Measurements from ENCODE around the gene AFF1.
"Not testable (repeated sequence)": the region's sequence is repeated elsewhere in the genome, so short reads cannot be mapped to it uniquely, and the experiment has no call there.

AFF1 gene

GRCh38 chr4:87085732-87086131, 150.9 kb downstream of the AFF1 start:
- DNase-seq (ENCODE audit: low read depth in 2 of 2): not testable (repeated sequence)

DNA sequence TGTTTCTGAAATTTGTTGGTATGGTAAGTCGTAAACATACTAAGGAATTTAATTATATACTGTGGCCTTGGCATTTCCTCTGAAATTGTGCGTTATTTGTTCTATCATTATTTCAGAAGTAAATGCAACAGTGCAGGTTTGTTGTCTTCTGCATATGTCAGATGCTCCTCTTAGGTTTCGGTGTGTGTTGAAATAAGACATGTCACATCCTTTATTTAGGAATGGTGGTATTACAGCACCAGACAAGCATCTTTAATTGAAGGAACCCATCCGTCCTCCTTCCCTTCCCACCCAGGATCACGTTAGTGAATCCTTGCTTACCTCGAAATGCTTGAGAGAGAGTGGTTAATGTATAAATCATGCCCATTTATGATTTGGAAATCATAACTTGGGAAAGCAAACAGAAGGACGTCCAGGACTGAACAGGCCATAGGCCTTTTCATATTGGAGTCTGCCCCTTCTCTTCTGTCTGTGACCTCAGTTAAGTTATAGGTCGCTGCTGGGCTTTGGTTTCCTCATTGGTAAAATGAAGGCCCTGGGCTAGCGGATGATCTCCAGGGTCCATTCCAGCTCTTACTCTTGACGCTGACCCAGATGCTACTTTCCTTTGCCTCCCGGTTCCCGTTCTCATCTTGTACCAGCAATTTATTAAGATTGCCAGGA, 151.5 kb downstream of the AFF1 start:
- DNase-seq (ENCODE audit: low read depth in 2 of 2): no peak

DNA sequence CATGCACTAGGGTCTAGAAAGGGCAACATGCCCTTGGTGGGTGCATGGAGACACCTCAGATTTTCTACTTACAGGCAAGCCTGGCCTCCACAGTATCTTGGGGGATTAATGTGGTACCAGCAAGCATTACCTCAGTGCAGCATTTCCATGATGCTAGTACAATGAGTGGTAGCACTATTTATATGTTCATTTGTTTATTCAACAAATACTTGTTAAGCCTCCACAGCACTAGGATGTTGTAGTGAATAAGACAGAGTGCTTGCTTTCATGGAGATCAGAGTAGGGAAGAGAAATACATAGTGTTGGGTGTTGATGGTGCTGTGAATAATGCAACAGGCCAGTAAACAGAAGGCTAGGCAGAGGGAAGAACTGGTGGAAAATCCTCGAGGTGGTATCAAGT, 152.2 kb downstream of the AFF1 start:
- DNase-seq (ENCODE audit: low read depth in 2 of 2): no peak

- DNase-seq (ENCODE audit: low read depth in 2 of 2): no peak
These were observed 152.6 kb downstream of the AFF1 start for GRCh38 chr4:87087420-87087819.

DNA sequence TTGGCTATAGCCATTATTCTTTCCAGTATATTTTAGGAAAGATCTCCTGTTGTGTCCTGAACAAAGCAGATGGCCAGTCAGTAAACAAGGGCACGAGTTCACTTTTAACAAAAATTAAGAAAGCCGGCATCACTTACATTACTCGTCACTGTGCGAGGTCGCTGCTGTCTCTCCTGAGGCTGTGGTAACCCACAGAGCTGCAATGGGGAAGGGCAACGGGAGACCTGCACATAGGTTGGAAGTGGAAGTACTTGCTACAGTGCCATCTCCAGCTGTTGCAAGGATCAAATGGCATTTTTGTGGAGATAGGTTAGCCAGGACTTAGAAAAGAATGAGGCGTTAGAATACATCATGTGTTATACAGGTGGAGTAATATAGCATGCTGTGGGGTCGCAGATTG, 153.4 kb downstream of the AFF1 start:
- no peak for DNase-seq (ENCODE audit: low read depth in 2 of 2)

DNA sequence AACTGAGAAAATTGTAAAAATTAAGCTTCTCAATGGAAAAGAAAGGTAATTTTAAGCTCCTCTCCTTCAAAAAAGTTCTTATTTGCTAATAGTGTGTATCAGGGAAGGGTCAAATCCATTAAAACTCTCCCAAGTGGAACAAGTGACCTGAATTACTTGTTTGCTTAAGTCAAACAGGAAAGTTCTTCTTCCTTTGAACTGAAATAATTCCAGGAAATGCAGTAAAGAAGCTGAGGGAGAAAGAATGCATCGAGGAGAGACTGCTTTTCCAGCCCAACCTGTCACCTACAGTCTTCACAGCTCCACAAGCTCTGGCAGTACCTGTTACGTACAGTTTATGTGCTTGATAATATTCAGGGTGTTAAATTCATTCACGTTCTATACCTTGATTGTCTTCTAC, 154.6 kb downstream of the AFF1 start:
- no peak for DNase-seq (ENCODE audit: low read depth in 2 of 2)

DNA sequence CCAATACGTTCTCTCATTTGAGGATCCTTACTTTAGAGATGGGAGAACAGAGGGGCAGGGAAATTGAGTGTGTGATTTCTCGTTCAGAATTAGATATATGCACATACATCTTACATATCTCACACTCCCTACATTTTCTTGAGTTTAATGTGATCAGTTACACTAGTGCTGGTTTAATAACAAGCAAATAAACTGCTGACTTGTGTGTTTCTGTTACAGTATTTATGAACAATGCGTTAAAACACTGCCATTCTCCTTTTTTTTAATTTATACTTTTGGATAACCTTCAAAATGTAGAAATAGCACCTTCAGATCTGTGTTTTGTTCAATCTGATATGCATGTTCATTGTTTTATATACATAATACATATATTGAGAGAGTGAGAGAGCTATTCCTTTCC, 155.5 kb downstream of the AFF1 start:
- DNase-seq (ENCODE audit: low read depth in 2 of 2): no peak

- no peak for DNase-seq (ENCODE audit: low read depth in 2 of 2)
These were observed 157.8 kb downstream of the AFF1 start for GRCh38 chr4:87092389-87093141.

DNA sequence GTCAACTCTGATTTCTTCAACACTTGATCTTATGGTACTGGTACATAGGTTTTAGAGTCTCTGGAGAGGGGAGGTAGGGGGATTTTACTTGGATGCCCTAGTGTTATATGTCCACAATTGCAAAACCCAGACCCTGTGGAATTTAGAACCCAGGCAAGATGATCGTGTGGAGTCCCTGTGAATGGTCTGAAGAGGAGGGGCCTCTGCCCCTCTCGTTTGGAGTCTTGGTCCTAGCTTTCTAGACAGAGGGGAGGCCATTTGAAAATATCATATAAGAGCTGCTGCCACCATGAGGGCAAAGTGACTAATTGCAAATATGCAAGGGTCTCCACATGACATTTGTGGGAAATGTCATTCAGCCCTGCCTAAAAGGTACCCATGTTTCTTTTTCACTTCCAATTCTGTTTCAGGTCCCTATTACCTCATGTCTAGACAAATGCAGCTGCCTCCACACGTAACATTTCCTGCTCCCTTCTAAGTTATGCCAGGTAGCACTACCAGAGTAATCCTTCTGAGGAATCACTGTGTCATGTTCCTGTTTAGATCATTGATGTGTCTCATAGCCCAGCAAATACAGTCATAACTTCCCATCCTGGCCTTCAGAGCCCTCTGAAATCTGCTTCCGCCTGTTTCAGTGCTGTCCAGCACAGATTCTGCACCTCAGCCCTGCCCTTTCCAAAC, 158.8 kb downstream of the AFF1 start:
- peak in 1 of 2 donors; percentile 20 for DNase-seq (ENCODE audit: low read depth in 2 of 2)

DNA sequence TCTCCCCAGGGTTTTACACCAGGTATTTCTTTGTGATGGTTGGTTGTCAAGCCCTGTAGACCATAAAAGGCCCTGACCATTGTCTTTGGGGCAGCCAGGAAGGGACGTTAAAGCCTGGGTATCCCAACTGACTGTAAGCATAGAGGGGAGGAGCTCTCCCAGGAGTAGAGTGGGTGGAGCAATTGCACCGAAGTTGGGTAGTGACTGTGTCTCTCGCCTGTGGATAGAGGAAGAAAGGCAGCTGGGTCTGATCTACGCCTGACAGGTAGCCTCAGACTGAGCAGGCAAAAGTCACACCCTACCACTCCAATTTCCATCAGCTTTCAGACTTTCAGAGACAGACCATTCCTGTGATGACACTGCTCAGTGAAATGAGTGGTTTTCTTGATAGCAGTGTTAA, 162.3 kb downstream of the AFF1 start:
- no peak for DNase-seq (ENCODE audit: low read depth in 2 of 2)

GRCh38 chr4:87100168-87100567, 165.4 kb downstream of the AFF1 start:
- no peak for DNase-seq (ENCODE audit: low read depth in 2 of 2)

- no peak for DNase-seq (ENCODE audit: low read depth in 2 of 2)
These were observed 166.9 kb downstream of the AFF1 start for GRCh38 chr4:87101543-87102199.

- DNase-seq (ENCODE audit: low read depth in 2 of 2): no peak
These were observed 168.3 kb downstream of the AFF1 start for GRCh38 chr4:87103086-87103485.

GRCh38 chr4:87103691-87104187, 168.9 kb downstream of the AFF1 start:
- DNase-seq (ENCODE audit: low read depth in 2 of 2): no peak

GRCh38 chr4:87105101-87105845, 170.5 kb downstream of the AFF1 start:
- DNase-seq (ENCODE audit: low read depth in 2 of 2): no peak

- DNase-seq (ENCODE audit: low read depth in 2 of 2): no peak
These were observed 173.3 kb downstream of the AFF1 start for GRCh38 chr4:87108142-87108546.

GRCh38 chr4:87109121-87109520, 174.3 kb downstream of the AFF1 start:
- DNase-seq (ENCODE audit: low read depth in 2 of 2): no peak

DNA sequence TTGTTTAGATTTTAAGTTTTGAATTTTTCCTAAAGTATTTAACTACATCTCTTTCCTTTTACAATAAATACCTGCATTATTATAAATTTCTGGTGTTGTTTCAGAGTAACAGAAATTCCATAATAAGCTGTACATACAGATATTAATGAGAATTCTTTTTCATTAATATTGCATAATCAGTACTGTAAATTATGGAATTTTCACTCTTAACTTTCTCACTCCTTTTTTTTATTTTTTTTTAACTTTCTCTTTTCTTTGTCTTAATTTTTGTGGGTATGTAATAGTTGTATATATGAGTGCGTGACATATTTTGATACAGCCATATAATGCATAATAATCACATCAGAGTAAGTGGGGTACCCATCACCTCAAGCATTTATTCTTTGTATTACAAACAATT, 175.1 kb downstream of the AFF1 start:
- no peak for DNase-seq (ENCODE audit: low read depth in 2 of 2)

- DNase-seq (ENCODE audit: low read depth in 2 of 2): no peak
These were observed 177.3 kb downstream of the AFF1 start for GRCh38 chr4:87112063-87112462.

GRCh38 chr4:87114245-87115062, 179.6 kb downstream of the AFF1 start:
- DNase-seq (ENCODE audit: low read depth in 2 of 2): no peak

GRCh38 chr4:87116231-87116630, 181.4 kb downstream of the AFF1 start:
- DNase-seq (ENCODE audit: low read depth in 2 of 2): no peak
